NT2/D1 (cell line): Measurements from ENCODE around the gene AGBL5.

Experiments used
- SUZ12 ChIP-seq: IDR thresholded peaks from 2 replicates; pipeline ENCODE4 v1.6.1; 2011; ENCODE audit not compliant: insufficient read length, insufficient read depth; ENCODE audit errors: extremely low read depth
- YY1 ChIP-seq: IDR thresholded peaks from 2 replicates; pipeline ENCODE4 v1.6.1; 2011; ENCODE audit not compliant: insufficient read length, insufficient read depth
- ZNF274 ChIP-seq: IDR thresholded peaks from 2 replicates; pipeline ENCODE4 v1.6.1; 2011; ENCODE audit warnings: mild to moderate bottlenecking, low read depth, low read length

- TF ChIP-seq YY1 (no peak), ZNF274 (no peak), SUZ12 (no peak)
Measured at GRCh38 chr2:27057184-27057583, 5.7 kb downstream of the AGBL5 start.
